ENCODE measurements around the gene GPS1.

GPS1 gene

GRCh38 chr17:82039695-82040299 is 11.9 kb upstream of the GPS1 start:
- in situ Hi-C loops (cut with MboI; ENCODE audit: low sequenced_read_pairs), result loop anchor here (25.0 kb wide), 1 partner anchor 123 kb away; no protein-coding TSS in a partner anchor

DNA sequence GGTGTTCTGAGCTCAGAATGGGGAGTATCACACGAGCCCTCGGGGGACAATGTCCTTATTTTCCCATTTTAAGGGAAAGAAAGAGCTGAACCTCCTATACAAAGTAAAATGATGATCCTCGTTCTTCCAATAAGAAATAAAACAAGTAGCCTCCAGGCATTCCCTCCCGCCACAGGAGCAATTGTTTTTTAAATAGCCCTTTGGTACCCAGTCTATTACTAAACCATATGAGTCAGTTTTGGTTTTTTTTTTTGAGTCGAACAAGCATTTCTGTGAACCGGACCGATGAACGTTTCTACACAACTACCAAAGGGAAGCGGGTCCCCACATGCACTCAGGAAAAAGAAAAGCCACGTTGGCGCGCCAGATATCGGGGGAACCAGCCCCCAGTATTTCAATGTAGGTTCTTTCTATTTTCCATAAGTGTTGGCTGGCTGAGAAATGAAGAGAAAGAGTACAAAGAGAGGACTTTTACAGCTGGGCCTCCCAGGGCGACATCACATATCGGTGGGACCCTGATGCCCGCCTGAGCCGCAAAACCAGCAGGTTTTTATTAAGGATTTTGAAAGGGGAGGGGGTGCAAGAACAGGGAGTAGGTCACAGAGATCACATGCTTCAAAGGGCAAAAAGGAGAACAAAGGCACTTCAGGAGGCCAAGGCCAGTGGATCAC is 10.4 kb upstream of the GPS1 start:
- in situ Hi-C loops (cut with MboI; ENCODE audit: low sequenced_read_pairs), result loop anchor here (25.0 kb wide), 1 partner anchor 121 kb away; no protein-coding TSS in a partner anchor

DNA sequence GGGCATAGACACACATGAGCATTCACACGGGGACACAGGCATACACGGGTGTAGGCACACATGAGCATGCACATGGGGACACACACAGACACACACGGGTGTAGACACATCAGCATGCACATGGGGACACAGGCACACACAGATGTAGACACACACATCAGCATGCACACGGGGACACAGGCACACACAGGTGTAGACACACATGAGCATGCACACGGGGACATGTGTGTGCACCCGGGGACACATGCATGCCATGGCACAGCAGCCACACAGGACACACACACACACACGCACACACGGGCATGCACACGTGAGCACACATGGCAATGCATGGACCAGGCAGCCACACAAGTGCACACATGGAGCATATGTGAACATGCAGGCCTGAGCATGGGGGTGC is 9.0 kb upstream of the GPS1 start:
- in situ Hi-C loops (cut with MboI; ENCODE audit: low sequenced_read_pairs), result loop anchor here (25.0 kb wide), 1 partner anchor 120 kb away; no protein-coding TSS in a partner anchor

DNA sequence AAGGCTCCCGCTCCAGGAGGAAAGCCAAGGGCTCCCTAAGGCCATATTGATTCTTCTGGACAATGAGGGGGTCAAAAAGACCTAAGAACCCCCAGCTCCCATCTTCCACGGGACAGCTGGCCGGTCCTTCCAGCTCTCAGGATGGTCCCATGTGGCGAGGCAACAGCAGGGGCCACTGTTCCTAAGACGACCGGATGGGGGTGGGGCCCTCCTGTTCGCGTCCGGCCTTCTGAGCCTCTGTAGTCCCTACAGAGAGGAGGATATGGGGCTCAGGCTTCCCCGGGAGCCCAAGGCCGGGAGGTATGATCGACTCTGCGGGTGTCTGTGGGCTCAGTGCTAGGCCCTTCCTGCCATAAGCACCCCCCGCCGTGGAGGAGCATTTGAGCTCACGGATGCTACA is 8.2 kb upstream of the GPS1 start:
- in situ Hi-C loops (cut with MboI; ENCODE audit: low sequenced_read_pairs), result loop anchor here (25.0 kb wide), 1 partner anchor 119 kb away; no protein-coding TSS in a partner anchor

GRCh38 chr17:82045936-82046484 is 5.7 kb upstream of the GPS1 start:
- in situ Hi-C loops (cut with MboI; ENCODE audit: low sequenced_read_pairs), result loop anchor here (25.0 kb wide), 1 partner anchor 116 kb away; no protein-coding TSS in a partner anchor

GRCh38 chr17:82046903-82047302 is 4.8 kb upstream of the GPS1 start:
- in situ Hi-C loops (cut with MboI; ENCODE audit: low sequenced_read_pairs), result loop anchor here (25.0 kb wide), 1 partner anchor 115 kb away; no protein-coding TSS in a partner anchor

- in situ Hi-C loops (cut with MboI; ENCODE audit: low sequenced_read_pairs), result loop anchor here (25.0 kb wide), 1 partner anchor 115 kb away; no protein-coding TSS in a partner anchor
These were observed 4.3 kb upstream of the GPS1 start for GRCh38 chr17:82047379-82047778.

DNA sequence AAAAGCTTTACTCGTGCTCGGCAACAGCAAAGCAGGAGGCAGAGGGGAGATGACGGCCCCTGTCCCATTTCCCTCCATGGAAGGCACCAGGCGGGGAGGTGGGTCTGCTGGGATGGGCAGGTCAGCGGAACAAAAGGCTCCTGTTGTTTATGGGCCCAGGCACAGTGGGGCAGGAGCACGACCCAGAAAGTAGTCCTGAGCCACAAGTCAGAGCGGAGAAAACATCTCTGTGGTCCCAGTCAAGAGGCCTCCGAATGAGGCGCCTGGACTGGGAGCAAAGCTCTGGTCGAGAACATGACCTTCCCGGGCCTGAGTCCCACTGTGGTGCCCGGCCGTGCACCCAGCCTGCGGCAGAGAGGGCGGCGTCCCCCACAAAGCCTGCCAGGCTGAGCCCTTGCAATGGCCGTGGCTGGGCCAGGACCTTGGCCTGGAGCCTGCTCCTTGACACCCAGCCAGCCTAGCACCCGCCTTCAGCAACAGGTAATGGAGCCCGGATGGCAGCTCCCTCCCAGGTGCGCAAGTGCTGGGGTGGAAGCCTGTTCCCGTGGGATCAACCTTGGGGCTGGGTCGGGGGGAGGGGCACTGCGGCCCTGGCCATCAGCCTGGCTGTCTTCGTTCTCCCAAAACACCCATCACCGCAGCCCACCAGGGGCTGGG is 3.7 kb upstream of the GPS1 start:
- in situ Hi-C loops (cut with MboI; ENCODE audit: low sequenced_read_pairs), result loop anchor here (25.0 kb wide), 1 partner anchor 114 kb away; no protein-coding TSS in a partner anchor

DNA sequence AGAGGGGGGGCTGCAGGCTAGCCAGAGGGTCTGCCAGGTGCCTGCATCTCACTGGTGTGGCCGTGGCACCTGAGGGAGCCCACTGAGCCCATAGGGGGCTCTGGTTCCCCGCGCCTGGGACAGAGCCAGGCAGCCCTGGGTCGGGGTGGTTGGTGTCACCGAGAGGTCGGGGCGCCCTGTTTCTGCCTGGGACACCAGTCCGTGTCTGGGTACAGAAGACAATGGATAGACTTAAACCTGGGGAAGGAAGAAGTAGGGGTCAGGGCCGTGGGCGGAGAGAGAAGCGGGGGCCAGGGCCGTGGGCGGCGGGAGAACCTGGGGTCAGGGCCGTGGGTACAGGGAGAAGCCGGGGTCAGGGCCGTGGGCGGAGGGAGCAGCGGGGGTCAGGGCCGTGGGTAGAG is 3.1 kb upstream of the GPS1 start:
- in situ Hi-C loops (cut with MboI; ENCODE audit: low sequenced_read_pairs), result loop anchor here (25.0 kb wide), 1 partner anchor 114 kb away; no protein-coding TSS in a partner anchor

DNA sequence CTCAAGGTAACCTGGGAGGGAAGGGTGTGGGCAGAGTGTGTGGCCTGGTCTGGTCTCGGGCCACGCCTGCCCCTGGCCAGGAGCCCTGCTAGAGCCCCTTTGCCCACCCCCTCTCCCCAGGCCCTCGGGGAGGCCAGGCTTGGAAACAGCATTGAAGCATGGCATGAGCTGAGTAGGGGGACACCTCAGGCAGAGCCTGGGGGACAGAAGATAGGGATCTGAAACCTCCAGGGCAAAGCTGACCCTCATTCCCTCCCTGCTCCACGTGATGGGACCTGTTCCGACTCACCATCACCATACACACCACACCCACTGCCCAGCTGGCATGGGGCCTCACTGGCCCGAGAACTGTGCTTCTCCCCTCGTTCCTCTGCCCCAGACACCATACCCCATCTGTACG is 2.6 kb upstream of the GPS1 start:
- in situ Hi-C loops (cut with MboI; ENCODE audit: low sequenced_read_pairs), result loop anchor here (25.0 kb wide), 1 partner anchor 113 kb away; no protein-coding TSS in a partner anchor

DNA sequence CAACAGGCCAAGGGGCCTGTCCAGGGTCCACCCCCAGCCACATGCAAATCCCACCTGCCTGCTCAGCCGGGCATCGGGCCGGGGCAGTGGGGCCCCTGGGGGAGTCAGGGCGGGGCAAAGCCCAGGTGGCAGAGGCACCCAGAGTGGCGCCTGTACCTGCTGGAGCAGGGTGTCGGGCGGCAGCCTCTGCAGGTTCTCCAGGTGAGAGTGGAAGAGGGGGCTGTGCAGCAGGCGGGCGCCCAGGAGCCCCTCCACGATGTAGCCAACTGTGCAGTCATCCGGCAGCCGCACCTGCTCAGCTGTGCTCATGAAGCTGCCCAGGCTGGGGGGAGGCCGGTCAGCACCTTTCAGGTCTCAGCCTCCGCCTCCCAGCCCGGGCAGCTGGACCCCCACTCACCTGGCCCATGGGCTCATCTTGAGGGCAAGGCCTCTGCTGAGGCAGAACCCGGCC is 2.2 kb upstream of the GPS1 start:
- in situ Hi-C loops (cut with MboI; ENCODE audit: low sequenced_read_pairs), result loop anchor here (25.0 kb wide), 1 partner anchor 113 kb away; no protein-coding TSS in a partner anchor

- in situ Hi-C loops (cut with MboI; ENCODE audit: low sequenced_read_pairs), result no loop called here
These were observed 1.4 kb upstream of the GPS1 start for GRCh38 chr17:82050152-82050760.

DNA sequence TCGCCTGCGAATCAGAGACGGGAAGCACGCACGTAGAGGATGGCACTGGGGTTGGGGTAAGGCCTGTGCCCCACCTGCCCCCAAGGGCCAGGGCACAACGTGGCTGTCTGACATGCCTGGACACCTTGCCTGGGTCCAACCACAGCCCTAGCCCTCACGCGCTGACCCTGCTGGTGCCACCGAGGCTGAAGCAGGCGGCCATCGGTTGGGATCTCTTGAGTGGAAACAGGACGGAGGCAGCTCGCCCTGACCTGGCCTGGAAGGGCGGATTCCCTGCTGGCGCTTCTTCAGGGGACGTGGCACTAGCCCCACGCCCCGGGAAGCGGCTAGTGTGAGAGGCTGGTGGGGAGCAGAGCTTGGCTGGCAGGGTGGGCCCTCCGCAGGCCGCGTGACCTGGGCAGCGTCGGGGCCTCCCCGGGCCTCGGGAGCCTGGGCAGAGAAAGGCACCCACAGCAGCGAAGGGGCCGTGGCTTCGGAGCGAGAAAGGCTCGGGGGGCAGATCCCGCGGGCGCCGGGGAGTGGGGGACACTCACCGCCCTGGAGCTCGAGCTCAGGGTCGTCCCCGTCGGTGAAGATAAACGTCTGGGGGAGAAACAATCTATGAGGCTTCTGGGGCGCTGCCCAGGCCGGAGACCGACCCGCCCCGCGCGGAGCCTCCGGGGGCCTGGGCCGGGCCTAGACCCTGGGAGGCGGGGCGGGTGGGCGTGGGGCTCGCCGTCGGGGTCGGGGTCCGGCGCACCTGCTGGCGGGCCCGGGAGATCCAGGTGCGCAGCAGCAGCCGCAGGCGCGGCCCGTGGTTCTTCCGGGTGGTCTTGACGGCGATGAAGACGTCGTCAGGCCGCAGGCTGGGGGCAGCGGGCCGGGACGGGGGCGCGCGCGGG is 697 bp upstream of the GPS1 start:
- in situ Hi-C loops (cut with MboI; ENCODE audit: low sequenced_read_pairs), result no loop called here

- in situ Hi-C loops (cut with MboI; ENCODE audit: low sequenced_read_pairs), result no loop called here
These were observed 951 bp downstream of the GPS1 start for GRCh38 chr17:82052638-82053059.

GRCh38 chr17:82053130-82053529 is 1.4 kb downstream of the GPS1 start:
- in situ Hi-C loops (cut with MboI; ENCODE audit: low sequenced_read_pairs), result no loop called here

- in situ Hi-C loops (cut with MboI; ENCODE audit: low sequenced_read_pairs), result no loop called here
These were observed 2.0 kb downstream of the GPS1 start for GRCh38 chr17:82053556-82054263.

DNA sequence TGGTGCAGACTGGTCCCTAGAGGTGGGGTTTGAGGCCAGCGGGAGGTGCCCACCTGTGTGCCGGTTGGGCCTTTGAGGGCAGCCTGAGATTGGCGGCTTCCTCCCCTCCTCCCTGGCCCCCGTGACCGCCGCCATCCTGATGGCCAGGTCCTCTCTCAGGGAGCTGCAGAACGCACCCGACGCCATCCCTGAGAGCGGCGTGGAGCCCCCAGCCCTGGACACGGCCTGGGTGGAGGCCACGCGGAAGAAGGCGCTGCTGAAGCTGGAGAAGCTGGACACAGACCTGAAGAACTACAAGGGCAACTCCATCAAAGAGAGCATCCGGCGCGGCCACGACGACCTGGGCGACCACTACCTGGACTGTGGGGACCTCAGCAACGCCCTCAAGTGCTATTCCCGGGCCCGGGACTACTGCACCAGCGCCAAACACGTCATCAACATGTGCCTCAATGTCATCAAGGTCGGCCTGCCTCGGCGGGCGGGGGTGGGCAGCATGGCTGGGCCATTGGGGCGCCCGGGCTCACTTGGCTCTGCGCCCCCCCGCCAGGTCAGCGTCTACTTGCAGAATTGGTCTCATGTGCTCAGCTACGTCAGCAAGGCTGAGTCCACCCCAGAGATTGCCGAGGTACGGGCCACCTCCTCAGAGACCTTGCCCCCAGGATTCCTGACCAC is 2.8 kb downstream of the GPS1 start:
- in situ Hi-C loops (cut with MboI; ENCODE audit: low sequenced_read_pairs), result no loop called here
